Common myeloid progenitor, CD34-positive (primary cell): ENCODE data around the gene SERPINA12.

Source experiments
- CTCF ChIA-PET: fragments of 350-600 bp; sonication (Branson Sonifier 250); formaldehyde crosslinking; loops from one replicate; lab custom pipeline; 2021; ENCODE audit warnings: antibody characterized with exemption; lab: Charles Lee
- POLR2A ChIA-PET: fragments of 350-600 bp; sonication (Branson Sonifier 250); formaldehyde crosslinking; loops from one replicate; lab custom pipeline; 2021; ENCODE audit warnings: antibody characterized with exemption; lab: Charles Lee
- DNase-seq, 3 donors: peaks; one replicate each; pipeline versions ENCODE4 v3.0.0 to v3.0.0-alpha.2; 2013
- H3K27ac ChIP-seq, 2 experiments: 1 replicate in 1 of 2; 2 replicates in 1 of 2; pipeline ENCODE4 v1.7.0; 2013; ENCODE audit warnings: inconsistent platforms in 2 of 2, low read length in 2 of 2, mild to moderate bottlenecking in 2 of 2, low read depth in 1 of 2, moderate library complexity in 1 of 2; ENCODE audit not compliant: severe bottlenecking in 2 of 2, insufficient read depth in 1 of 2, poor library complexity in 1 of 2
- H3K27me3 ChIP-seq, 5 experiments: replicated peaks in 2 of 5; 1 replicate in 3 of 5; 2 replicates in 2 of 5; pipeline versions ENCODE4 v1.6.1 to v1.7.0; 2013; ENCODE audit warnings: low read length in 4 of 5, mild to moderate bottlenecking in 2 of 5, moderate library complexity in 2 of 5, inconsistent platforms in 1 of 5; ENCODE audit not compliant: insufficient read depth in 5 of 5, control insufficient read depth in 4 of 5
- H3K36me3 ChIP-seq, 4 experiments: 1 replicate in 2 of 4; 2 replicates in 2 of 4; pipeline versions ENCODE4 v1.6.1 to v1.7.0; 2013; ENCODE audit warnings: low read length in 3 of 4, control low read depth in 1 of 4, mild to moderate bottlenecking in 1 of 4; ENCODE audit not compliant: control insufficient read depth in 4 of 4, insufficient read depth in 4 of 4
- H3K4me1 ChIP-seq, 4 experiments: 1 replicate in 3 of 4; 2 replicates in 1 of 4; pipeline versions ENCODE4 v1.6.1 to v1.7.1; 2013; ENCODE audit warnings: low read length in 3 of 4, mild to moderate bottlenecking in 3 of 4, control low read depth in 1 of 4, inconsistent platforms in 1 of 4, moderate library complexity in 1 of 4; ENCODE audit not compliant: control insufficient read depth in 4 of 4, insufficient read depth in 4 of 4; ENCODE audit errors: control extremely low read depth in 1 of 4
- H3K4me3 ChIP-seq, 7 experiments: 1 replicate in 4 of 7; 2 replicates in 3 of 7; pipeline versions ENCODE4 v1.5.1 to v1.7.0; 2013; ENCODE audit warnings: mild to moderate bottlenecking in 7 of 7, low read length in 6 of 7, moderate library complexity in 6 of 7, inconsistent platforms in 2 of 7, low read depth in 2 of 7, control low read depth in 1 of 7; ENCODE audit not compliant: insufficient read depth in 4 of 7, control insufficient read depth in 1 of 7; ENCODE audit errors: extremely low read depth in 1 of 7
- H3K9me3 ChIP-seq, 5 experiments: 1 replicate in 4 of 5; 2 replicates in 1 of 5; pipeline versions ENCODE4 v1.6.1 to v1.7.1; 2013; ENCODE audit warnings: low read length in 4 of 5, mild to moderate bottlenecking in 2 of 5, inconsistent platforms in 1 of 5, low read depth in 1 of 5, moderate library complexity in 1 of 5; ENCODE audit not compliant: control insufficient read depth in 4 of 5, insufficient read depth in 2 of 5; ENCODE audit errors: control extremely low read depth in 1 of 5
- WGBS: methylation state at CpG from one replicate; pipeline ENCODE4 v1.1.5; 2013; ENCODE audit not compliant: insufficient coverage; 5-methylcytosine and 5-hydroxymethylcytosine counted together

The SERPINA12 gene

DNA sequence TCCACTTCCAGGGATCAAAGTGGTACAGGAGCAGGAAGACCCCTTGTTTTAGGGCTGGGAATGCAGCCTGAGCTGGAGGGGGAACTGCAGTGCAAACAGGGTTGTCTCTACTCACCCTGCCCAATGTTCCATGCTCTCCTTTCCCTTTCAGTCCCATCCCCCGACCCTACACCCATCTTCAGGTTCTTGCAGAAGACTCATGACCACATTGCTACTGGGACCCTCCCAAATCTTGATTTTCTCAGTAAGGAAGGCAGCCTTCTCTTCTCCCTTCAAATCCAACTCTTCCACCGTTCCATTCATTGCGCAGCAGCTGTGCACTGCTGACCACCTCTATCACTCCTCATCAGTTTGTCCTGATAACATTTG lies 58.6 kb downstream of the SERPINA12 start:
- CTCF ChIA-PET = no interaction called here
- POLR2A ChIA-PET = no interaction called here
- H3K27me3 ChIP-seq = peaks cover 0 to 31% (median 11%) of the 10 kb centered on the region in 5 experiments
- H3K4me1 ChIP-seq = no peaks in the 10 kb centered on the region
- no peaks in the 10 kb centered on the region for H3K36me3 ChIP-seq
- no peak overlapping the region for H3K27ac ChIP-seq
- WGBS = 67% methylated on average over 2 of the region's 3 CpGs
- no peak for DNase-seq
- H3K9me3 ChIP-seq = no peaks in the 10 kb centered on the region
- no peak overlapping the region for H3K4me3 ChIP-seq

- Histone ChIP-seq H3K27ac (no peak overlapping the region), H3K4me1 (no peaks in the 10 kb centered on the region), H3K27me3 (peaks cover 0 to 31% (median 11%) of the 10 kb centered on the region in 5 experiments), H3K9me3 (no peaks in the 10 kb centered on the region), H3K36me3 (no peaks in the 10 kb centered on the region), H3K4me3 (no peak overlapping the region)
- CTCF ChIA-PET = no interaction called here
- POLR2A ChIA-PET = no interaction called here
- DNase-seq = no peak
- 96% methylated on average over 5 of the region's 6 CpGs for WGBS
Measured at GRCh38 chr14:94449930-94450329, 59.3 kb downstream of the SERPINA12 start.

DNA sequence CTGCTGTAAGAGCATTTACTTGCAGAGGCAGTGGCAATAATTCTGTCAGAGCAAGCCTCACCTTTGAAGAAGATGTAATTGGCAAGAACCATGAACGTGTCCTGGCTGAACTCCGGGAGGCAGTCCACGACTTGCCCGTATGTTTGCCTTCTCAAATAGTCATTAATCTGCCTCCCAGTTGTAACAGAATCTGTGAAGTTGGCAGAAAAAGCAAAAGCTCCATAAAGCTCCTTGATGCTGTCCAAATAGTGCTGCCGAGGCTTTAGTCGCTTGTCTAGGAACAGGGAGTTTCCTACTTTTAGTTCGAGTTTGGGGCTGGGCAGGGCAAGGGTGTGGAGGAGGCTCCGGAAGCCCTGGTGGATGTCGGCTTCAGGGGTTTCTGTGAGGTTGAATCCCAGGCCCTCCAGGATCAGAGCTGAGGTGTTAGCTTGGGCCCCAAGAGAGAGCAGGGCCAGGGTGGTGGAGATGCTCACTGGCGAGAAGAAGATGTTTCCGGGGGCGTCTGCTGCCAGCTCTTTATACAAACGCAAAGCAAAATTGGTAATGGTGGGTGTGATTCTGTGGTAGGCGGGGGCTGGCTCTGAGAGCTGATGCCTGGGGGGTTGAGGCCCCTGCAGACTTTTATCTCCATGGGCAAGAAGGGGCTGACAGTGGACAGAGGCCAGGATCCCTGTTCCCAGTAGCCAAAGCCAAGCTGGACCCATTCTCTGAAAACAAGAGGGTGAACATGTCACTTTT lies 61.0 kb downstream of the SERPINA12 start:
- H3K4me1 ChIP-seq = no peaks in the 10 kb centered on the region
- no peak overlapping the region for H3K4me3 ChIP-seq
- WGBS = 93% methylated on average over 11 of the region's 14 CpGs
- H3K27ac ChIP-seq = no peak overlapping the region
- CTCF ChIA-PET = no interaction called here
- no peak for DNase-seq
- no peaks in the 10 kb centered on the region for H3K36me3 ChIP-seq
- POLR2A ChIA-PET = no interaction called here
- H3K27me3 ChIP-seq = peaks cover 0 to 30% (median 11%) of the 10 kb centered on the region in 5 experiments
- H3K9me3 ChIP-seq = no peaks in the 10 kb centered on the region

GRCh38 chr14:94447206-94447605 lies 62.1 kb downstream of the SERPINA12 start:
- H3K36me3 ChIP-seq = no peaks in the 10 kb centered on the region
- no peaks in the 10 kb centered on the region for H3K4me1 ChIP-seq
- H3K4me3 ChIP-seq = no peak overlapping the region
- peaks cover 0 to 25% (median 9%) of the 10 kb centered on the region in 5 experiments for H3K27me3 ChIP-seq
- H3K9me3 ChIP-seq = no peaks in the 10 kb centered on the region
- H3K27ac ChIP-seq = no peak overlapping the region
- WGBS = 100% methylated on average over 2 of the region's 3 CpGs
- POLR2A ChIA-PET = no interaction called here
- CTCF ChIA-PET = interaction anchor here (1.1 kb wide), 1 partner anchor 14 kb away, joined by 3 read pairs; no protein-coding TSS in a partner anchor
- no peak for DNase-seq

- Histone ChIP-seq H3K27me3 (peaks cover 0 to 16% (median 5%) of the 10 kb centered on the region in 5 experiments), H3K4me3 (no peak overlapping the region), H3K36me3 (no peaks in the 10 kb centered on the region), H3K9me3 (no peaks in the 10 kb centered on the region), H3K4me1 (no peaks in the 10 kb centered on the region), H3K27ac (no peak overlapping the region)
- CTCF ChIA-PET = no interaction called here
- WGBS = 91% methylated on average over 4 of the region's 4 CpGs
- POLR2A ChIA-PET = no interaction called here
- DNase-seq = no peak
Measured at GRCh38 chr14:94446126-94446525, 63.1 kb downstream of the SERPINA12 start.

DNA sequence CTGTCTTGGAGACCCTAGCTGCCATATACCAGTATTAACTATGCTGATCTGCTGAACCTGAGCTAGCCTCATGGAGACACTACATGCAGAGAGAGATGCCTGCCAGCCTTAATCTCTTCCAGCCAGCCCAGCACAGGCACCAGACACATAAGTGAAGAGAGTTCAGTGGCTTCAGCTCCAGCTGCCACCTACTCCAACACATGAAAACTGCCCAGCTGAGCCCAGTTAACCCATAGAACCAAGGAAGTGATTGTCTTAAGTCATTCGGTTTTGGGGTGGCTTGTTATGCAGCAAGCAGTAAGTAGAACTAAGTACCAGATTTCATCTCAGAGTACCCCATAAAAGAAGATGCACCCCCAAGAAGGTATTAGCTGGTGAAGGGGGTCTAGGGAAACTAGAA lies 64.3 kb downstream of the SERPINA12 start:
- Histone ChIP-seq H3K27me3 (peaks cover 0 to 9% (median 4%) of the 10 kb centered on the region in 5 experiments), H3K4me1 (no peaks in the 10 kb centered on the region), H3K9me3 (no peaks in the 10 kb centered on the region), H3K36me3 (no peaks in the 10 kb centered on the region), H3K4me3 (no peak overlapping the region), H3K27ac (no peak overlapping the region)
- POLR2A ChIA-PET = no interaction called here
- WGBS = no CpG with 5 or more reads among the region's 1 CpG
- DNase-seq = no peak
- CTCF ChIA-PET = no interaction called here

- no peaks in the 10 kb centered on the region for H3K9me3 ChIP-seq
- POLR2A ChIA-PET = no interaction called here
- H3K36me3 ChIP-seq = no peaks in the 10 kb centered on the region
- no peak overlapping the region for H3K27ac ChIP-seq
- H3K27me3 ChIP-seq = peaks cover 0 to 10% (median 2%) of the 10 kb centered on the region in 5 experiments
- no peak overlapping the region for H3K4me3 ChIP-seq
- DNase-seq = no peak
- CTCF ChIA-PET = no interaction called here
- H3K4me1 ChIP-seq = no peaks in the 10 kb centered on the region
- 98% methylated on average over 11 of the region's 12 CpGs for WGBS
Measured at GRCh38 chr14:94441531-94442205, 67.6 kb downstream of the SERPINA12 start.
